HL-60 (cell line): ENCODE results near the gene PRB3.

Experiments
- GABPA ChIP-seq: IDR thresholded peaks from 2 replicates; pipeline ENCODE4 v1.6.1; 2012; ENCODE audit warnings: low read depth
- POLR2AphosphoS5 ChIP-seq: IDR thresholded peaks from 2 replicates; pipeline ENCODE4 v1.6.1; 2012; ENCODE audit warnings: low read depth
- REST ChIP-seq: IDR thresholded peaks from 2 replicates; pipeline ENCODE4 v1.6.1; 2012; ENCODE audit warnings: low read depth; ENCODE audit not compliant: insufficient replicate concordance
- SPI1 ChIP-seq: IDR thresholded peaks from 2 replicates; pipeline ENCODE4 v1.6.1; 2012; ENCODE audit warnings: low read depth, mild to moderate bottlenecking, borderline replicate concordance
- TF ChIP-seq, protein P1 (sequence below): IDR thresholded peaks from one replicate; pipeline ENCODE4 v1.5.1; 2011; ENCODE audit warnings: low read length, control low read depth, inconsistent platforms; ENCODE audit not compliant: insufficient read depth

DNA sequence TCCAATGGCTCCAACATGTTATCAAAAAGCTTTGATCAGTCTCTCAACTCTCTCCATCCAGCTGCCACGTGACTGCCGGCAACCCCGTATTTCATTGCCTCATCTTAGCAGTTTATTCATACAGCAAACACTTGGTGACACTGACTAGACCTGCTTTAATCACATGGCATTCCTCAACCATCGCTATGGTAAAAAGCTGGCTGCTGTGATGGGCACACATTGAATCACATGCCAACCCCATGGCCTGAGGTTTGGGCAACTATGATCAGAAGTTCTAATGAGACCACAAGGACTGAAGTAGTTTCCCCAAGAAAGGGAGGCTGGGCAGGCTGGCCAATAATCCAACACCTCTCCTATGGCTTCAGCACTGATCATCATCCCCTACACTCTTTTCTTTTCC, 42.1 kb downstream of the PRB3 start:
- TF ChIP-seq, protein P1, sequence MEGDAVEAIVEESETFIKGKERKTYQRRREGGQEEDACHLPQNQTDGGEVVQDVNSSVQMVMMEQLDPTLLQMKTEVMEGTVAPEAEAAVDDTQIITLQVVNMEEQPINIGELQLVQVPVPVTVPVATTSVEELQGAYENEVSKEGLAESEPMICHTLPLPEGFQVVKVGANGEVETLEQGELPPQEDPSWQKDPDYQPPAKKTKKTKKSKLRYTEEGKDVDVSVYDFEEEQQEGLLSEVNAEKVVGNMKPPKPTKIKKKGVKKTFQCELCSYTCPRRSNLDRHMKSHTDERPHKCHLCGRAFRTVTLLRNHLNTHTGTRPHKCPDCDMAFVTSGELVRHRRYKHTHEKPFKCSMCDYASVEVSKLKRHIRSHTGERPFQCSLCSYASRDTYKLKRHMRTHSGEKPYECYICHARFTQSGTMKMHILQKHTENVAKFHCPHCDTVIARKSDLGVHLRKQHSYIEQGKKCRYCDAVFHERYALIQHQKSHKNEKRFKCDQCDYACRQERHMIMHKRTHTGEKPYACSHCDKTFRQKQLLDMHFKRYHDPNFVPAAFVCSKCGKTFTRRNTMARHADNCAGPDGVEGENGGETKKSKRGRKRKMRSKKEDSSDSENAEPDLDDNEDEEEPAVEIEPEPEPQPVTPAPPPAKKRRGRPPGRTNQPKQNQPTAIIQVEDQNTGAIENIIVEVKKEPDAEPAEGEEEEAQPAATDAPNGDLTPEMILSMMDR = no peak
- TF ChIP-seq GABPA = no peak
- no peak for TF ChIP-seq SPI1
- no peak for TF ChIP-seq REST
- TF ChIP-seq POLR2AphosphoS5 = no peak
